K562 (cell line): ENCODE measurements around the gene LNX2. TPM values are rescaled to one million over a fixed set of nuclear protein-coding genes. Genes with fewer than 3 reads are reported as not detected.

Experiments
- ATAC-seq: fragments of 200-7000 bp; cut with Tn5 transposase; 3 replicates; pipeline ENCODE4 v1.9.1; 2020; ENCODE audit warnings: moderate library complexity
- BruUV-seq: library from RNA; stranded (reverse); fragments of 400-500 nt; replicated peaks from 2 replicates; lab custom pipeline; 2021; lab: Mats Ljungman, UMichigan
- CTCF ChIA-PET: fragments of 300-600 bp; formaldehyde crosslinking; extraction: SDS; loops from one replicate; lab custom pipeline; 2021; ENCODE audit warnings: low intra/inter-chr PET ratio; lab: Yijun Ruan, JAX
- POLR2A ChIA-PET: fragments of 300-600, 350-650 bp; sonication (Branson Sonifier 250); formaldehyde crosslinking; extraction: SDS; loops from one replicate; lab custom pipeline; 2021; ENCODE audit warnings: antibody characterized with exemption, inconsistent platforms; lab: Yijun Ruan, JAX
- DNase-seq, 4 experiments: peaks; one replicate each; pipeline versions ENCODE4 v3.0.0 to v3.0.0-alpha.2; 2011 to 2018; ENCODE audit warnings: low spot score in 3 of 4, mixed read lengths in 3 of 4; ENCODE audit errors: extremely low read depth in 1 of 4
- FAIRE-seq: peaks from 2 replicates; lab custom pipeline; 2011; peaks lifted over from hg19 to GRCh38; lab: Jason Lieb, UNC
- H2AFZ ChIP-seq: 2 replicates; pipeline ENCODE4 v1.6.0; 2011; ENCODE audit warnings: low read depth, low read length, control low read depth, inconsistent platforms
- H3K27ac ChIP-seq: fragments of 200-600 bp; 3 replicates; pipeline ENCODE4 v1.8.0; 2011; ENCODE audit warnings: low read depth, mild to moderate bottlenecking, control low read depth, inconsistent platforms, low read length, moderate library complexity, mixed read lengths; ENCODE audit errors: extremely low read depth
- H3K27me3 ChIP-seq, 2 experiments: fragments of 300-600 bp in 1 of 2; 2 replicates in 1 of 2; 3 replicates in 1 of 2; pipeline versions ENCODE4 v1.6.0 to v1.8.0; 2011; ENCODE audit warnings: inconsistent platforms in 2 of 2, low read length in 2 of 2, mild to moderate bottlenecking in 1 of 2, mixed read lengths in 1 of 2, moderate library complexity in 1 of 2; ENCODE audit not compliant: control insufficient read depth in 2 of 2, insufficient read depth in 2 of 2
- H3K36me3 ChIP-seq: fragments of 300-600 bp; 3 replicates; pipeline ENCODE4 v1.8.0; 2011; ENCODE audit warnings: mild to moderate bottlenecking, low read length, inconsistent platforms; ENCODE audit not compliant: control insufficient read depth, insufficient read depth
- H3K4me1 ChIP-seq, 2 experiments: fragments of 200-600 bp in 1 of 2; replicated peaks in 1 of 2; 2 replicates in 1 of 2; 3 replicates in 1 of 2; pipeline versions ENCODE4 v1.5.1 to v1.8.0; 2011; ENCODE audit warnings: inconsistent platforms in 2 of 2, low read length in 2 of 2, mild to moderate bottlenecking in 1 of 2, mixed read lengths in 1 of 2, moderate library complexity in 1 of 2; ENCODE audit not compliant: control insufficient read depth in 2 of 2, insufficient read depth in 2 of 2
- H3K4me2 ChIP-seq: 2 replicates; pipeline ENCODE4 v1.6.1; 2011; ENCODE audit warnings: low read length, control low read depth, inconsistent platforms, mixed read lengths; ENCODE audit not compliant: insufficient read depth
- H3K4me3 ChIP-seq: fragments of 200-600 bp; sonication (generic), shearing (Covaris generic); 2 replicates; pipeline ENCODE4 v1.5.1; 2016; ENCODE audit warnings: control low read depth, inconsistent platforms
- H3K79me2 ChIP-seq: fragments of 200-600 bp; 3 replicates; pipeline ENCODE4 v1.8.0; 2011; ENCODE audit warnings: low read length, inconsistent platforms; ENCODE audit not compliant: control insufficient read depth, insufficient read depth
- H3K9ac ChIP-seq, 2 experiments: 2 replicates each; pipeline versions ENCODE4 v1.6.0 to v1.6.1; 2011; ENCODE audit warnings: low read depth in 2 of 2, low read length in 2 of 2, control low read depth in 1 of 2, inconsistent platforms in 1 of 2, mild to moderate bottlenecking in 1 of 2, mixed read lengths in 1 of 2; ENCODE audit not compliant: insufficient read depth in 1 of 2
- H3K9me1 ChIP-seq: one replicate; pipeline ENCODE4 v1.6.0; 2011; ENCODE audit warnings: inconsistent platforms, mild to moderate bottlenecking, low read length, moderate library complexity; ENCODE audit not compliant: control insufficient read depth, insufficient read depth
- H3K9me3 ChIP-seq: replicated peaks from 2 replicates; pipeline ENCODE4 v1.5.1; 2011; ENCODE audit warnings: low read depth, low read length, inconsistent platforms; ENCODE audit not compliant: control insufficient read depth, insufficient read depth
- H4K20me1 ChIP-seq: replicated peaks from 2 replicates; pipeline ENCODE4 v1.6.1; 2011; ENCODE audit warnings: low read length, inconsistent platforms, mixed read lengths; ENCODE audit not compliant: control insufficient read depth, insufficient read depth
- CHD1 ChIP-seq: fragments of 200-600 bp; sonication (generic); IDR thresholded peaks from one replicate; pipeline ENCODE4 v1.6.1; 2012; ENCODE audit warnings: mild to moderate bottlenecking, moderate library complexity, low read length, inconsistent platforms
- FOXA1 ChIP-seq: fragments of 450-650 bp; IDR thresholded peaks from 2 replicates; pipeline ENCODE4 v1.6.1; 2016; ENCODE audit warnings: mild to moderate bottlenecking, borderline replicate concordance
- ILF3 ChIP-seq: fragments of 450-650 bp; IDR thresholded peaks from 2 replicates; pipeline ENCODE4 v1.6.1; 2018; ENCODE audit warnings: antibody characterized with exemption, mild to moderate bottlenecking, moderate library complexity, borderline replicate concordance
- PRDM10 ChIP-seq: fragments of 450-650 bp; IDR thresholded peaks from 2 replicates; pipeline ENCODE4 v1.6.1; 2018; ENCODE audit not compliant: partially characterized antibody
- PTRF ChIP-seq: fragments of 450-650 bp; IDR thresholded peaks from 2 replicates; pipeline ENCODE4 v1.6.1; 2016; ENCODE audit warnings: mild to moderate bottlenecking, missing genetic modification characterization, missing compliant biosample characterization
- RBBP5 ChIP-seq: fragments of 200-600 bp; sonication (generic); IDR thresholded peaks from 2 replicates; pipeline ENCODE4 v1.6.1; 2012; ENCODE audit warnings: borderline replicate concordance, mild to moderate bottlenecking, low read length, control low read depth, inconsistent platforms; ENCODE audit not compliant: insufficient read depth, poor library complexity, severe bottlenecking
- RNF2 ChIP-seq: sonication (generic); IDR thresholded peaks from 2 replicates; pipeline ENCODE4 v1.6.1; 2016
- TAF1 ChIP-seq: IDR thresholded peaks from 2 replicates; pipeline ENCODE4 v1.6.1; 2011; ENCODE audit warnings: mild to moderate bottlenecking, low read length, moderate library complexity; ENCODE audit not compliant: insufficient read depth, control insufficient read depth, severe bottlenecking; ENCODE audit errors: extremely low read depth
- ZNF316 ChIP-seq: fragments of 450-650 bp; IDR thresholded peaks from 2 replicates; pipeline ENCODE4 v1.6.1; 2016
- ZNF398 ChIP-seq: fragments of 250-450 bp; sonication (Bioruptor Pico); IDR thresholded peaks from 2 replicates; pipeline ENCODE4 v1.8.0; 2021; ENCODE audit warnings: moderate library complexity, mild to moderate bottlenecking, inconsistent platforms
- WGBS: fragments of 100-300 bp; shearing (Covaris generic); methylation state at CpG from one replicate; pipeline ENCODE4 v1.1.6; 2016; ENCODE audit warnings: low coverage, mixed read lengths; ENCODE audit not compliant: insufficient coverage; ENCODE audit errors: missing lambda C conversion rate; 5-methylcytosine and 5-hydroxymethylcytosine counted together
- in situ Hi-C: fragments of 300-500 bp; cut with MboI; formaldehyde crosslinking; loops from 4 replicates; pipeline ENCODE4 v1.15.0; 2018; ENCODE audit warnings: inconsistent platforms, mixed read lengths
- intact Hi-C: fragments of 100-400 bp; cut with micrococcal nuclease; formaldehyde crosslinking; loops from 2 replicates; pipeline ENCODE4 v1.14.2; 2022
- polyA plus RNA-seq, 8 experiments: library from polyadenylated mRNA; depleted of rRNA in 4 of 8; stranded (reverse) in 5 of 8; unstranded in 3 of 8; fragments of >200 nt; fragmentation: Nextera tagmentation in 2 of 8; fragmentation: Illumina TruSeq in 1 of 8; extraction: Ambion mirVana in 2 of 8; extraction: Trizol in 1 of 8; gene quantifications; 2 replicates each; pipeline versions ENCODE4 v1.2.1 to v1.2.3, GENCODE V29; 2011 to 2014; ENCODE audit warnings: inconsistent platforms in 1 of 8, missing spikeins in 1 of 8
- total RNA-seq, 7 experiments: library from RNA; depleted of rRNA in 6 of 7; stranded (reverse); fragments of >200 nt in 6 of 7; fragmentation: Illumina TruSeq in 2 of 7; extraction: Trizol in 2 of 7; gene quantifications; 2 replicates each; pipeline versions ENCODE4 v1.2.1 to v1.2.3, GENCODE V29; 2011 to 2021; ENCODE audit warnings: low replicate concordance in 1 of 7
- TF ChIP-seq, protein P1 (sequence below): sonication (generic); formaldehyde crosslinking; IDR thresholded peaks from 2 replicates; pipeline ENCODE4 v1.8.1; 2022; ENCODE audit warnings: missing genetic modification reagents
- TF ChIP-seq, protein P2 (sequence below): IDR thresholded peaks from 2 replicates; pipeline ENCODE4 v1.6.1; 2011; ENCODE audit warnings: borderline replicate concordance, low read depth, mild to moderate bottlenecking, moderate library complexity, low read length; ENCODE audit not compliant: insufficient read depth, poor library complexity, severe bottlenecking

LNX2 gene
- total and polyA plus RNA-seq, 9 of the 15 experiments (the other 6 are each of a cell fraction or from before 2014, with no cell fraction given), result 1.5 to 5.5 (median 4.0) TPM

DNA sequence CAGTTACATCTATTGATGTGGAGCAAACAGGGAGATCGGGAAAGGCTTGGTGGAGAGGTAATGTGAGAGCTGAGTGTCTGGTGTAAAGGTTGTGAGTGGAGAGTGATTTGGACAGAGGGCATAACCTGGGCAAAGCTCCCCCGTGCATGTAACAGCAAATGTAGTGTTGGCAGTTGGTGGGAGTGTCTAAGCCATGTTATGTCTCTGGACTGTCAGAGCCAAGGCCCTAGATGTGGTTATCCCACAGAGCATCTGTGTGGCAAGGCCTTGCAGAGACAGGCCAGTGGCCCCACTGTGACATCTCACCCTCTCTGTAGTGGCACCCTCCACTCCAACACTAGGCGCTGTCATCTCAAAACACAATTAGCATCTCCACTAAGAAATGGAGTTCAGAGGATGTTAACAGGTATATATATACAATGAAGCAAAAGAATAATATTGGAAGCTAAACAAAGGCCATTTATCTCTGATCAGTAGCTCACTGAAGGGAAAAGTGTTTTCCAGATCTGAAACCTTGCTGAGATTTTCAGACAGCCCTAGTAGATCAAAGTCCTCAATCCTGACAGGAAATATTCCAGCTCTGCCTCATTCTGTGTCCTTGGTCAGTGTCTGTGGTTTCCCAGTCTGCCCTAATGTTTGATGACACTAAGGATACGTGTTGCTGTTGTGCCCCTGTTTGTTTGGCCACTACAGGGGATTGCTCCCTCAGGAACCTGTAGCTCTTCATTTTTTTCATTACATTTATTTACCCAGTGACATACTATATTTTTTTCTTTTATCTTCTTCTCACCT, 21.6 kb upstream of the LNX2 start:
- ChIA-PET CTCF (no interaction called here), POLR2A (interaction anchor here (0.5 to 1.6 kb wide), 2 partner anchors 8 to 475 kb away, joined by 3 to 4 read pairs; no protein-coding TSS in a partner anchor)
- DNase-seq, result no peak
- no peak for FAIRE-seq
- Histone ChIP-seq H3K27ac (no peak overlapping the region), H3K79me2 (peaks cover 18% of the 10 kb centered on the region), H3K36me3 (no peaks in the 10 kb centered on the region), H3K27me3 (no peaks in the 10 kb centered on the region), H2AFZ (no peak overlapping the region), H3K4me3 (no peak overlapping the region), H3K9me1 (no peaks in the 10 kb centered on the region), H3K4me2 (no peak overlapping the region), H3K9ac (no peak overlapping the region), H3K4me1 (peaks cover 0 to 12% of the 10 kb centered on the region in 2 experiments; a peak in 4 of 5 replicates), H3K9me3 (no peaks in the 10 kb centered on the region), H4K20me1 (no peaks in the 10 kb centered on the region)
- intact Hi-C loops, result no loop called here
- WGBS, result 82% methylated on average over 4 of the region's 4 CpGs
- ATAC-seq, result no peak
- BruUV-seq, result no TSS peak
- in situ Hi-C loops, result no loop called here
- TF ChIP-seq PTRF (tag) (no peak), ZNF398 (CRISPR knock-in tag) (no peak), CHD1 (no peak), FOXA1 (no peak), ILF3 (no peak), TAF1 (no peak), RNF2 (no peak), RBBP5 (no peak), ZNF316 (no peak), PRDM10 (no peak)
- TF ChIP-seq, protein P1, sequence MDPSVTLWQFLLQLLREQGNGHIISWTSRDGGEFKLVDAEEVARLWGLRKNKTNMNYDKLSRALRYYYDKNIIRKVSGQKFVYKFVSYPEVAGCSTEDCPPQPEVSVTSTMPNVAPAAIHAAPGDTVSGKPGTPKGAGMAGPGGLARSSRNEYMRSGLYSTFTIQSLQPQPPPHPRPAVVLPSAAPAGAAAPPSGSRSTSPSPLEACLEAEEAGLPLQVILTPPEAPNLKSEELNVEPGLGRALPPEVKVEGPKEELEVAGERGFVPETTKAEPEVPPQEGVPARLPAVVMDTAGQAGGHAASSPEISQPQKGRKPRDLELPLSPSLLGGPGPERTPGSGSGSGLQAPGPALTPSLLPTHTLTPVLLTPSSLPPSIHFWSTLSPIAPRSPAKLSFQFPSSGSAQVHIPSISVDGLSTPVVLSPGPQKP, result no peak
- TF ChIP-seq, protein P2, sequence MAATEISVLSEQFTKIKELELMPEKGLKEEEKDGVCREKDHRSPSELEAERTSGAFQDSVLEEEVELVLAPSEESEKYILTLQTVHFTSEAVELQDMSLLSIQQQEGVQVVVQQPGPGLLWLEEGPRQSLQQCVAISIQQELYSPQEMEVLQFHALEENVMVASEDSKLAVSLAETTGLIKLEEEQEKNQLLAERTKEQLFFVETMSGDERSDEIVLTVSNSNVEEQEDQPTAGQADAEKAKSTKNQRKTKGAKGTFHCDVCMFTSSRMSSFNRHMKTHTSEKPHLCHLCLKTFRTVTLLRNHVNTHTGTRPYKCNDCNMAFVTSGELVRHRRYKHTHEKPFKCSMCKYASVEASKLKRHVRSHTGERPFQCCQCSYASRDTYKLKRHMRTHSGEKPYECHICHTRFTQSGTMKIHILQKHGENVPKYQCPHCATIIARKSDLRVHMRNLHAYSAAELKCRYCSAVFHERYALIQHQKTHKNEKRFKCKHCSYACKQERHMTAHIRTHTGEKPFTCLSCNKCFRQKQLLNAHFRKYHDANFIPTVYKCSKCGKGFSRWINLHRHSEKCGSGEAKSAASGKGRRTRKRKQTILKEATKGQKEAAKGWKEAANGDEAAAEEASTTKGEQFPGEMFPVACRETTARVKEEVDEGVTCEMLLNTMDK, result no peak
